H1 (cell line): ENCODE measurements around the gene CAB39L. TPM values are rescaled to one million over a fixed set of nuclear protein-coding genes. Genes with fewer than 3 reads are reported as not detected.
A peak's percentile ranks its signal among the peaks of the same experiment; 100 is the strongest.

ENCODE experiments used
- CBX5 ChIP-seq: fragments of 300-800, 300-1000 bp; sonication (generic); IDR thresholded peaks from 2 replicates; pipeline ENCODE4 v1.7.1; 2016; ENCODE audit warnings: antibody characterized with exemption, low read length, low read depth
- CHD7 ChIP-seq: fragments of 300-600 bp; sonication (generic); IDR thresholded peaks from 2 replicates; pipeline ENCODE4 v1.7.1; 2012; ENCODE audit warnings: low read length, moderate library complexity, mild to moderate bottlenecking, inconsistent platforms; ENCODE audit not compliant: insufficient replicate concordance
- EP300 ChIP-seq, 2 experiments: IDR thresholded peaks; 1 replicate in 1 of 2; 2 replicates in 1 of 2; pipeline ENCODE4 v1.6.1; 2011 to 2012; ENCODE audit warnings: low read depth in 2 of 2, low read length in 2 of 2, mild to moderate bottlenecking in 2 of 2, borderline replicate concordance in 1 of 2, inconsistent platforms in 1 of 2, moderate library complexity in 1 of 2
- FOSL1 ChIP-seq: IDR thresholded peaks from 2 replicates; pipeline ENCODE4 v1.6.1; 2011; ENCODE audit warnings: mild to moderate bottlenecking, low read depth, low read length, moderate library complexity; ENCODE audit not compliant: insufficient read depth
- MAX ChIP-seq: IDR thresholded peaks from 2 replicates; pipeline ENCODE4 v1.6.1; 2012; ENCODE audit warnings: inconsistent platforms
- NANOG ChIP-seq: IDR thresholded peaks from 2 replicates; pipeline ENCODE4 v1.6.1; 2011; ENCODE audit warnings: low read length, low read depth, mild to moderate bottlenecking, inconsistent platforms; ENCODE audit not compliant: insufficient read depth, poor library complexity, severe bottlenecking
- POLR2AphosphoS5 ChIP-seq: IDR thresholded peaks from 2 replicates; pipeline ENCODE4 v1.6.1; 2011; ENCODE audit warnings: low read depth, low read length
- POU5F1 ChIP-seq: IDR thresholded peaks from 2 replicates; pipeline ENCODE4 v1.6.1; 2011; ENCODE audit warnings: low read depth, mild to moderate bottlenecking, low read length, moderate library complexity
- SAP30 ChIP-seq: fragments of 300-600 bp; sonication (generic); IDR thresholded peaks from 2 replicates; pipeline ENCODE4 v1.7.1; 2012; ENCODE audit warnings: low read length, moderate library complexity, mild to moderate bottlenecking, inconsistent platforms; ENCODE audit not compliant: insufficient read depth, insufficient replicate concordance
- SP2 ChIP-seq: IDR thresholded peaks from 2 replicates; pipeline ENCODE4 v1.6.1; 2012; ENCODE audit warnings: mild to moderate bottlenecking, low read length, inconsistent platforms
- ZNF274 ChIP-seq: IDR thresholded peaks from 2 replicates; pipeline ENCODE4 v1.7.0; 2012; ENCODE audit warnings: low read length, borderline replicate concordance; ENCODE audit errors: extremely low read depth
- polyA plus RNA-seq, 7 experiments: library from polyadenylated mRNA; depleted of rRNA in 3 of 7; stranded (reverse) in 5 of 7; unstranded in 2 of 7; fragments of >200 nt in 5 of 7; fragments of 200-250 nt in 2 of 7; gene quantifications; 1 replicate in 5 of 7; 2 replicates in 1 of 7; 4 replicates in 1 of 7; pipeline versions ENCODE4 v1.2.1 to v1.2.3, GENCODE V29; 2011 to 2013; ENCODE audit warnings: missing spikeins in 2 of 7, mixed read lengths in 2 of 7
- total RNA-seq: library from RNA; stranded (reverse); fragmentation: NEBNext Ultra II Directional; extraction: Animal tissue kit (Norgen Biotek cat#: 25700); gene quantifications from 2 replicates; pipeline ENCODE4 v1.2.1, GENCODE V29; 2021

CAB39L gene
- total and polyA plus RNA-seq, 2 of the 8 experiments (the other 6 are each of a cell fraction or from before 2014, with no cell fraction given): 2.5 to 4.8 TPM

- TF ChIP-seq CHD7 (no peak), POU5F1 (no peak), FOSL1 (no peak), CBX5 (no peak), EP300 (IDR thresholded peaks at IDR 0.05; ENCODE audit: borderline replicate concordance in 1 of 2, low read depth in 2 of 2, low read length in 2 of 2) (no peak), NANOG (peak; percentile 73), ZNF274 (peak; percentile 43; the same call in 1 of the 2 replicates), MAX (no peak), SP2 (no peak), POLR2AphosphoS5 (peak; percentile 94), SAP30 (no peak)
These were observed 31.1 kb downstream of the CAB39L start (continued) for GRCh38 chr13:49412749-49413148.
